Activated CD4-positive, alpha-beta T cell treated with anti-CD3 and anti-CD28 coated beads, Interleukin-2, amount 50 U/mL, for 24 hours (primary cell): ENCODE measurements around the gene CEP131.
"Not testable (repeated sequence)": the region's sequence is repeated elsewhere in the genome, so short reads cannot be mapped to it uniquely, and the experiment has no call there.

Experiments used
- DNase-seq, 2 donors: peaks; one replicate each; pipeline ENCODE4 v3.0.0-alpha.2; 2020; ENCODE audit warnings: low read depth in 1 of 2, low spot score in 1 of 2

CEP131 gene

GRCh38 chr17:81227630-81228029, 4.9 kb upstream of the CEP131 start:
- not testable (repeated sequence) for DNase-seq

GRCh38 chr17:81223762-81224130, 981 bp upstream of the CEP131 start:
- DNase-seq: no peak

- no peak for DNase-seq
These were observed 202 bp downstream of the CEP131 start for GRCh38 chr17:81222620-81222905.

- DNase-seq: no peak
These were observed 734 bp downstream of the CEP131 start for GRCh38 chr17:81221842-81222619.

- no peak for DNase-seq
These were observed 1.4 kb downstream of the CEP131 start for GRCh38 chr17:81221371-81221841.

- no peak for DNase-seq
These were observed 3.1 kb downstream of the CEP131 start for GRCh38 chr17:81219476-81220180.

GRCh38 chr17:81218991-81219390, 3.8 kb downstream of the CEP131 start:
- DNase-seq: no peak

- DNase-seq: no peak
These were observed 4.3 kb downstream of the CEP131 start for GRCh38 chr17:81218459-81218858.

GRCh38 chr17:81217491-81217890, 5.3 kb downstream of the CEP131 start:
- no peak for DNase-seq

- DNase-seq: no peak
These were observed 8.8 kb downstream of the CEP131 start for GRCh38 chr17:81213978-81214377.

- no peak for DNase-seq
These were observed 10.4 kb downstream of the CEP131 start for GRCh38 chr17:81212365-81212764.

GRCh38 chr17:81210868-81211267, 11.9 kb downstream of the CEP131 start:
- DNase-seq: no peak

GRCh38 chr17:81210466-81210865, 12.3 kb downstream of the CEP131 start:
- no peak for DNase-seq

- no peak for DNase-seq
These were observed 13.6 kb downstream of the CEP131 start for GRCh38 chr17:81209141-81209540.

- DNase-seq: no peak
These were observed 14.1 kb downstream of the CEP131 start for GRCh38 chr17:81208651-81209050.

GRCh38 chr17:81207610-81208581, 14.9 kb downstream of the CEP131 start:
- DNase-seq: no peak

- DNase-seq: no peak
These were observed 16.1 kb downstream of the CEP131 start for GRCh38 chr17:81206657-81207056.

GRCh38 chr17:81206166-81206565, 16.6 kb downstream of the CEP131 start:
- no peak for DNase-seq

- DNase-seq: no peak
These were observed 18.2 kb downstream of the CEP131 start for GRCh38 chr17:81204578-81204977.

- DNase-seq: no peak
These were observed 19.6 kb downstream of the CEP131 start for GRCh38 chr17:81203136-81203535.

- DNase-seq: no peak
These were observed 20.4 kb downstream of the CEP131 start for GRCh38 chr17:81202318-81202717.
